ENCODE data around the gene HUS1. TPM values are rescaled to one million over a fixed set of nuclear protein-coding genes. Genes with fewer than 3 reads are reported as not detected.
A peak's percentile ranks its signal among the peaks of the same experiment; 100 is the strongest.

HUS1 gene
- polyA plus RNA-seq, 3 donors: 37.7 to 45.9 (median 38.8) TPM

DNA sequence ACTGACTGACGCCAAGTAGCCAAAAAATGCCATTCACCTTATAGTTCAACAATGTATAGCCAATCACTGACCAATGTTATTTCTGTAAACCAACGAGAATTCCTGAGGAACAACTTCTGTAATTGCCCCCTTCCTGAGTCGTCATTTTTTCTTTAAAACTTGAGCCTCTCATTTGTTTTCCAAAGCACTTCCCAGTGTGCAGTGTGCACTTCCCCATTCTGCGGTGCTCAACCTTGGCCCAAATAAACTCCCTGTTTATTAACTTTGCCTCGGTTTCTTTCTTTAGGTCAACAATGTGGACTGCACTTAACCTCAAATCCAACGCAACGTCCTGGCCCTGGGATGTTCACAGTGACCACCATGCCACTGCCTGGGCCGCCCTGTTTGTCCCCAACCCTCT, 46.2 kb downstream of the HUS1 start:
- 61% methylated on average over 7 of the region's 8 CpGs for WGBS (ENCODE audit: insufficient coverage)
- H3K4me1 ChIP-seq (ENCODE audit: control insufficient read depth in 1 of 2, insufficient read depth in 2 of 2, low read length in 2 of 2): no peaks in the 10 kb centered on the region
- intact Hi-C loops (cut with micrococcal nuclease): no loop called here

GRCh38 chr7:47932466-47933037, 46.9 kb downstream of the HUS1 start:
- H3K27ac Mint-ChIP-seq: no peak overlapping the region
- no peaks in the 10 kb centered on the region for H4K20me1 ChIP-seq (ENCODE audit: insufficient read depth, low read length)
- no peak overlapping the region for H3K27ac ChIP-seq (ENCODE audit: low read depth in 1 of 2, low read length in 2 of 2)
- H3K27me3 ChIP-seq (ENCODE audit: control insufficient read depth in 2 of 2, insufficient read depth in 2 of 2, low read length in 2 of 2): no peaks in the 10 kb centered on the region
- H3K9me3 Mint-ChIP-seq: peaks cover 0 to 5% (median 0%) of the 10 kb centered on the region in 7 donors
- H3K36me3 Mint-ChIP-seq: no peaks in the 10 kb centered on the region
- 98% methylated on average over 8 of the region's 11 CpGs for WGBS (ENCODE audit: insufficient coverage)
- no peak for DNase-seq
- no peaks in the 10 kb centered on the region for H3K4me1 ChIP-seq (ENCODE audit: control insufficient read depth in 1 of 2, insufficient read depth in 2 of 2, low read length in 2 of 2)
- H2AFZ ChIP-seq (ENCODE audit: insufficient read depth, low read depth, low read length, poor library complexity, severe bottlenecking): no peak overlapping the region
- no peaks in the 10 kb centered on the region for H3K9me3 ChIP-seq (replicated peaks in 1 of 2; ENCODE audit: control insufficient read depth in 1 of 2, insufficient read depth in 1 of 2, low read length in 2 of 2)
- TF ChIP-seq, protein P1, sequence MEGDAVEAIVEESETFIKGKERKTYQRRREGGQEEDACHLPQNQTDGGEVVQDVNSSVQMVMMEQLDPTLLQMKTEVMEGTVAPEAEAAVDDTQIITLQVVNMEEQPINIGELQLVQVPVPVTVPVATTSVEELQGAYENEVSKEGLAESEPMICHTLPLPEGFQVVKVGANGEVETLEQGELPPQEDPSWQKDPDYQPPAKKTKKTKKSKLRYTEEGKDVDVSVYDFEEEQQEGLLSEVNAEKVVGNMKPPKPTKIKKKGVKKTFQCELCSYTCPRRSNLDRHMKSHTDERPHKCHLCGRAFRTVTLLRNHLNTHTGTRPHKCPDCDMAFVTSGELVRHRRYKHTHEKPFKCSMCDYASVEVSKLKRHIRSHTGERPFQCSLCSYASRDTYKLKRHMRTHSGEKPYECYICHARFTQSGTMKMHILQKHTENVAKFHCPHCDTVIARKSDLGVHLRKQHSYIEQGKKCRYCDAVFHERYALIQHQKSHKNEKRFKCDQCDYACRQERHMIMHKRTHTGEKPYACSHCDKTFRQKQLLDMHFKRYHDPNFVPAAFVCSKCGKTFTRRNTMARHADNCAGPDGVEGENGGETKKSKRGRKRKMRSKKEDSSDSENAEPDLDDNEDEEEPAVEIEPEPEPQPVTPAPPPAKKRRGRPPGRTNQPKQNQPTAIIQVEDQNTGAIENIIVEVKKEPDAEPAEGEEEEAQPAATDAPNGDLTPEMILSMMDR (IDR thresholded peaks at IDR 0.05): no peak
- no peak overlapping the region for H3K4me2 ChIP-seq (replicated peaks; ENCODE audit: extremely low read depth, low read length, poor library complexity, severe bottlenecking)
- no peak overlapping the region for H3K4me3 Mint-ChIP-seq
- no peak overlapping the region for H3K9ac ChIP-seq (ENCODE audit: insufficient read depth, low read length, poor library complexity, severe bottlenecking)
- H3K36me3 ChIP-seq (replicated peaks in 1 of 2; ENCODE audit: control insufficient read depth in 1 of 2, insufficient read depth in 2 of 2, low read length in 2 of 2): no peaks in the 10 kb centered on the region
- intact Hi-C loops (cut with micrococcal nuclease): no loop called here
- no peak overlapping the region for H3K4me3 ChIP-seq (replicated peaks in 1 of 3; ENCODE audit: low read depth in 2 of 3, low read length in 3 of 3)
- H3K4me1 Mint-ChIP-seq: peaks cover 2% of the 10 kb centered on the region
- no peaks in the 10 kb centered on the region for H3K79me2 ChIP-seq (ENCODE audit: insufficient read depth, low read length)
- peaks cover 0 to 4% (median 1%) of the 10 kb centered on the region in 3 donors for H3K27me3 Mint-ChIP-seq (ENCODE audit: low read depth in 3 of 3)

More for the DNA sequence above, 46.2 kb downstream of the HUS1 start:
- TF ChIP-seq, protein P1 (IDR thresholded peaks at IDR 0.05): no peak
- no peak overlapping the region for H3K9ac ChIP-seq (ENCODE audit: insufficient read depth, low read length, poor library complexity, severe bottlenecking)
- peak overlapping the region in 1 of 7 donors; percentile 21 for H3K27ac Mint-ChIP-seq
- H3K9me3 ChIP-seq (replicated peaks in 1 of 2; ENCODE audit: control insufficient read depth in 1 of 2, insufficient read depth in 1 of 2, low read length in 2 of 2): no peaks in the 10 kb centered on the region
- no peaks in the 10 kb centered on the region for H3K27me3 ChIP-seq (ENCODE audit: control insufficient read depth in 2 of 2, insufficient read depth in 2 of 2, low read length in 2 of 2)
- no peaks in the 10 kb centered on the region for H3K79me2 ChIP-seq (ENCODE audit: insufficient read depth, low read length)
- H4K20me1 ChIP-seq (ENCODE audit: insufficient read depth, low read length): no peaks in the 10 kb centered on the region
- peaks cover 0 to 5% (median 0%) of the 10 kb centered on the region in 7 donors for H3K9me3 Mint-ChIP-seq
- H3K4me2 ChIP-seq (replicated peaks; ENCODE audit: extremely low read depth, low read length, poor library complexity, severe bottlenecking): no peak overlapping the region
- H3K27me3 Mint-ChIP-seq (ENCODE audit: low read depth in 3 of 3): peaks cover 0 to 4% (median 1%) of the 10 kb centered on the region in 3 donors
- no peaks in the 10 kb centered on the region for H3K36me3 Mint-ChIP-seq
- H3K27ac ChIP-seq (ENCODE audit: low read depth in 1 of 2, low read length in 2 of 2): no peak overlapping the region
- H3K4me3 Mint-ChIP-seq: no peak overlapping the region
- H3K36me3 ChIP-seq (replicated peaks in 1 of 2; ENCODE audit: control insufficient read depth in 1 of 2, insufficient read depth in 2 of 2, low read length in 2 of 2): no peaks in the 10 kb centered on the region
- no peak overlapping the region for H3K4me3 ChIP-seq (replicated peaks in 1 of 3; ENCODE audit: low read depth in 2 of 3, low read length in 3 of 3)
- peaks cover 2% of the 10 kb centered on the region for H3K4me1 Mint-ChIP-seq
- no peak for DNase-seq
- H2AFZ ChIP-seq (ENCODE audit: insufficient read depth, low read depth, low read length, poor library complexity, severe bottlenecking): no peak overlapping the region

All from CD14-positive monocyte (primary cell).